Esophagus squamous epithelium (tissue), 5 donors: ENCODE data around the gene TUBB1. TPM values are rescaled to one million over a fixed set of nuclear protein-coding genes. Genes with fewer than 3 reads are reported as not detected.

Experiments used
- DNase-seq: peaks from one replicate; lab custom pipeline; 2025; lab: John Stamatoyannopoulos, UW
- H3K27ac ChIP-seq, 4 donors: fragments of 200-600 bp; sonication (generic); one replicate each; pipeline ENCODE4 v1.5.1; 2016 to 2019; ENCODE audit warnings: mild to moderate bottlenecking in 1 of 4
- H3K27me3 ChIP-seq, 4 donors: fragments of 200-600 bp; sonication (generic); 1 replicate in 3 of 4; 2 replicates in 1 of 4; pipeline versions ENCODE4 v1.5.1 to v1.6.0; 2017 to 2021; ENCODE audit warnings: antibody characterized with exemption in 1 of 4
- H3K36me3 ChIP-seq, 3 donors: fragments of 200-600 bp; sonication (generic); one replicate each; pipeline ENCODE4 v1.5.1; 2016 to 2019
- H3K4me1 ChIP-seq, 3 donors: fragments of 200-600 bp; sonication (generic); one replicate each; pipeline ENCODE4 v1.5.1; 2017 to 2019
- H3K4me3 ChIP-seq, 4 donors: fragments of 200-600 bp; sonication (generic); 1 replicate in 3 of 4; 2 replicates in 1 of 4; pipeline ENCODE4 v1.5.1; 2016 to 2019; ENCODE audit warnings: mild to moderate bottlenecking in 2 of 4, moderate library complexity in 1 of 4
- H3K9me3 ChIP-seq, 3 donors: fragments of 200-600 bp; sonication (generic); one replicate each; pipeline ENCODE4 v1.5.1; 2016 to 2019
- POLR2A ChIP-seq, 4 donors: fragments of 450-650 bp; IDR thresholded peaks; one replicate each; pipeline ENCODE4 v1.6.1; 2017; ENCODE audit warnings: antibody characterized with exemption in 4 of 4, mild to moderate bottlenecking in 4 of 4, moderate library complexity in 3 of 4
- WGBS, 2 donors: methylation state at CpG; one replicate each; pipeline ENCODE4 v1.1.5; 2018; 5-methylcytosine and 5-hydroxymethylcytosine counted together
- intact Hi-C: fragments of 100-400 bp; cut with DNase I; formaldehyde crosslinking; loops from one replicate; pipeline ENCODE4 v1.15.0; 2022
- total RNA-seq, 4 donors: library from RNA; depleted of rRNA; stranded (reverse); fragments of >200 nt; gene quantifications; one replicate each; pipeline ENCODE4 v1.1.0, GENCODE V29; 2016
- TF ChIP-seq, protein P1 (sequence below), 6 experiments: fragments of 450-650 bp in 4 of 6; fragments of 200-600 bp in 2 of 6; sonication (generic) in 2 of 6; IDR thresholded peaks; one replicate each; pipeline ENCODE4 v1.5.1; 2016 to 2019; ENCODE audit warnings: antibody characterized with exemption in 6 of 6, mild to moderate bottlenecking in 4 of 6, moderate library complexity in 4 of 6
- donor health status: DM: yes; HTN: yes; CAD: no.

The TUBB1 gene
- total RNA-seq, 4 donors from 2014 or later: 0.19 TPM; not detected in 3

- 20 to 67% methylated on average over 1 of the region's 3 CpGs for WGBS, 2 donors
- Histone ChIP-seq H3K27ac (peak overlapping the region; percentile 77 to 90 (median 86)), H3K36me3 (peaks cover 0 to 27% (median 8%) of the 10 kb centered on the region in 3 donors), H3K4me1 (peaks cover 30 to 66% (median 41%) of the 10 kb centered on the region in 3 donors), H3K27me3 (no peaks in the 10 kb centered on the region), H3K4me3 (peak overlapping the region; percentile 52 to 85 (median 66)), H3K9me3 (no peaks in the 10 kb centered on the region)
- intact Hi-C loops: no loop called here
- DNase-seq: no peak
- TF ChIP-seq, protein P1, sequence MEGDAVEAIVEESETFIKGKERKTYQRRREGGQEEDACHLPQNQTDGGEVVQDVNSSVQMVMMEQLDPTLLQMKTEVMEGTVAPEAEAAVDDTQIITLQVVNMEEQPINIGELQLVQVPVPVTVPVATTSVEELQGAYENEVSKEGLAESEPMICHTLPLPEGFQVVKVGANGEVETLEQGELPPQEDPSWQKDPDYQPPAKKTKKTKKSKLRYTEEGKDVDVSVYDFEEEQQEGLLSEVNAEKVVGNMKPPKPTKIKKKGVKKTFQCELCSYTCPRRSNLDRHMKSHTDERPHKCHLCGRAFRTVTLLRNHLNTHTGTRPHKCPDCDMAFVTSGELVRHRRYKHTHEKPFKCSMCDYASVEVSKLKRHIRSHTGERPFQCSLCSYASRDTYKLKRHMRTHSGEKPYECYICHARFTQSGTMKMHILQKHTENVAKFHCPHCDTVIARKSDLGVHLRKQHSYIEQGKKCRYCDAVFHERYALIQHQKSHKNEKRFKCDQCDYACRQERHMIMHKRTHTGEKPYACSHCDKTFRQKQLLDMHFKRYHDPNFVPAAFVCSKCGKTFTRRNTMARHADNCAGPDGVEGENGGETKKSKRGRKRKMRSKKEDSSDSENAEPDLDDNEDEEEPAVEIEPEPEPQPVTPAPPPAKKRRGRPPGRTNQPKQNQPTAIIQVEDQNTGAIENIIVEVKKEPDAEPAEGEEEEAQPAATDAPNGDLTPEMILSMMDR (IDR thresholded peaks at IDR 0.05): no peak
- TF ChIP-seq POLR2A (IDR thresholded peaks at IDR 0.05): no peak
Measured at GRCh38 chr20:59005523-59006166, 13.6 kb upstream of the TUBB1 start.

DNA sequence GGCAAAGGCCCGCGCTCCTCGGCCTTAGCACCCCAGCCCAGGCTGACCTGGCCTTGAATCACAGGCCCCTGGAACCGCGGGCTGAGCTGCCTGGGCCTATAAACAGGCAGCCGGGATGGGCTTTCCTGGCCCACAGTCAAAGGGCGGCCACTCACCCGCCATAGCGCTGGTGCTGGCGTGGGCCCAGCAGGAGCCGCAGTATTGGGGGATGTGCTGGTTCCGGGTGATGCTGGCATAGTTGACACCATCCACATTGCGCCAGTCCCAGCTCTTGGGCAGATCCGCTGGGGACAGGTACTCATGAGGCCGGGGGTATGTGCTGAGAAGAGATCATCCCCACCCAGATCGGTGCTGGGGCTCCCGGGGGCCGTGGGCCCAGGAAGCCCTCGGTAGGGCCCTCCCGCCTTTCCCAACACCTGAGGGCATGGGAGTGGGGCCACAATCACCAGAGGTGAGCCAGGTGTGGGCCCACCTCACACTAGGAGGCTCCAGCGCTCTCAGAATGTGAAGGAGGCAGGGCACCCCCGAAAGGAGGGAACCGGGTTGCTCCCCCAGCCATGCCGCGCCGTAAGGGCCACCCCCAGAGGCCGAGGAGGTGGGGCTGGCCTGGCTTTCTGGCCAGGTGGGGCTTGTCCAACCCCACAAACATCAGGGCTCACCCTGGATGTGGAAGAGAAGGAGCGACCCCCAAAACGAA is 12.9 kb upstream of the TUBB1 start:
- Histone ChIP-seq H3K27ac (peak overlapping the region; percentile 77 to 90 (median 86)), H3K4me3 (peak overlapping the region; percentile 52 to 85 (median 66)), H3K36me3 (peaks cover 0 to 20% (median 5%) of the 10 kb centered on the region in 3 donors), H3K9me3 (no peaks in the 10 kb centered on the region), H3K27me3 (no peaks in the 10 kb centered on the region), H3K4me1 (peaks cover 30 to 73% (median 47%) of the 10 kb centered on the region in 3 donors)
- 4% methylated on average over 14 of the region's 29 CpGs; no CpG with 5 or more reads in 1 of the 2 donors for WGBS, 2 donors
- TF ChIP-seq POLR2A (IDR thresholded peaks at IDR 0.05): no peak
- TF ChIP-seq, protein P1 (IDR thresholded peaks at IDR 0.05): no peak
- intact Hi-C loops: no loop called here
- DNase-seq: no peak

DNA sequence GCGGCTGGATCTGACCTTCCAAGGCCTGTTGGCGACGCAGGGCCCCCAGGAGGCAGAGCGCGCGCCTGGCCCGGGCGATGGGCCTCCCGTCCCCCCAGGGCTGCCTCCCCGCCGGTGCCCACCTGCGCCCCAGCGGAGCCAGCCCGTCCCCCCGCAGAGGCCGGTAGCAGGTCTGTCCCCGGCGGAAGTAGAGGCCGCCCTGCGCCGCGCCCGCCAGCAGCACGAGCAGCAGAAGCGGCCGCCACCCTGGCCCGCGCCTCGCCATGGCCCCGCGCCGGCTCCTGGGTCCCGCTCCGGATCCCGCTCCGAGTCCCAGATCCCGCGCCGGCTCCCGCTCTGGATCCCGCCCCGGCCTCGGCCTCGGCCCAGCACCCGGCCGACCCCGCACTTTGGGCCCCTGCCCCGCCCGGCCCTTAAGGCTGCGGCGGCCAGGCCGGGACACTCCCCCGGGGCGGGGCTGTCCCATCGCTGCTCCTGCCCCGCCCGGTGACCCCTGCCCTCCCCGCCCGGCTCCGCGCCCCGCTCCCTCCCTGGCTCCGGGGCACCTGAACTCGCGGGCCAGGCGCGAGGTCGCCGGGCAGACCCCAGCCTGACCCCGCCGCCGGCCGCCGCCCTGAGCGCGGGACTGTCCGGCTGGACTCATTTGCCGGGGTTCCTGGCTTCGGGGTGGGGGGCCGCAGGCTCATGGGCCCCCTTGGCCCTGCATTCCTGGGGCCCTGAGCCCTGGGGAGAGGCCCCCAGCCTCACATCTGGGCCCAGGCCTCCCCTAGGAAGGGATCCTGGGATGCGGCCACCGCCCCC is 12.2 kb upstream of the TUBB1 start, which contains the start of gene CTSZ:
Gene CTSZ (minus strand): TSS at position 391 of the 801 bp plus-strand sequence. CDS start 126 bp downstream, at position 265.
- Histone ChIP-seq H3K4me3 (peak within 1 kb of the TSS; percentile 52 to 85 (median 66)), H3K9me3 (no peaks in the 10 kb centered on the region), H3K4me1 (peaks cover 30 to 80% (median 47%) of the 10 kb centered on the region in 3 donors), H3K36me3 (peaks cover 0 to 13% (median 0%) of the 10 kb centered on the region in 3 donors), H3K27me3 (no peaks in the 10 kb centered on the region), H3K27ac (peak within 1 kb of the TSS; percentile 77 to 90 (median 86))
- intact Hi-C loops: no loop called here
- no CpG with 5 or more reads among the region's 82 CpGs for WGBS, 2 donors
- DNase-seq: no peak
- TF ChIP-seq, protein P1 (IDR thresholded peaks at IDR 0.05): no peak
- peak in 2 of 4 donors; percentile 49 to 57 for TF ChIP-seq POLR2A (IDR thresholded peaks at IDR 0.05)

- Histone ChIP-seq H3K36me3 (peaks cover 0 to 7% (median 0%) of the 10 kb centered on the region in 3 donors), H3K9me3 (no peaks in the 10 kb centered on the region), H3K27ac (peak overlapping the region; percentile 77 to 90 (median 86)), H3K4me3 (peak overlapping the region; percentile 52 to 85 (median 66)), H3K4me1 (peaks cover 30 to 76% (median 47%) of the 10 kb centered on the region in 3 donors), H3K27me3 (no peaks in the 10 kb centered on the region)
- TF ChIP-seq, protein P1 (IDR thresholded peaks at IDR 0.05): no peak
- no peak for TF ChIP-seq POLR2A (IDR thresholded peaks at IDR 0.05)
- WGBS, 2 donors: 83% methylated on average over 14 of the region's 24 CpGs; no CpG with 5 or more reads in 1 of the 2 donors
- DNase-seq: peak; percentile 42
- intact Hi-C loops: no loop called here
Measured at GRCh38 chr20:59007665-59008511, 11.3 kb upstream of the TUBB1 start.
